ENCODE measurements around the gene PCK2.

- TF ChIP-seq SUZ12 (IDR thresholded peaks at IDR 0.05) (no peak), HDGF (IDR thresholded peaks at IDR 0.05; ENCODE audit: borderline replicate concordance) (no peak), FOXM1 (IDR thresholded peaks at IDR 0.05; ENCODE audit: borderline replicate concordance) (no peak), SP1 (IDR thresholded peaks at IDR 0.05) (no peak), TARDBP (IDR thresholded peaks at IDR 0.05) (no peak), LEF1 (IDR thresholded peaks at IDR 0.05; ENCODE audit: borderline replicate concordance) (no peak)
Measured at GRCh38 chr14:24139272-24139934, 45.3 kb downstream of the PCK2 start.
